DND-41 (cell line): ENCODE data around the gene PRSS38.

Source experiments
- ATAC-seq: fragments of 200-7000 bp; cut with Tn5 transposase; 3 replicates; pipeline ENCODE4 v1.9.1; 2021; ENCODE audit warnings: low read depth; ENCODE audit not compliant: insufficient read depth
- DNase-seq: peaks from one replicate; pipeline ENCODE4 v3.0.0-alpha.2; 2020
- H2AFZ ChIP-seq: 2 replicates; pipeline ENCODE4 v1.6.0; 2012; ENCODE audit warnings: low read depth, low read length
- H3K27ac ChIP-seq: 2 replicates; pipeline ENCODE4 v1.5.1; 2012; ENCODE audit warnings: low read length, inconsistent platforms
- H3K27me3 ChIP-seq: fragments of 200-600 bp; sonication (generic); 2 replicates; pipeline ENCODE4 v1.6.0; 2012; ENCODE audit warnings: low read length, mild to moderate bottlenecking, inconsistent platforms; ENCODE audit not compliant: insufficient read depth, poor library complexity
- H3K36me3 ChIP-seq: 2 replicates; pipeline ENCODE4 v1.5.1; 2012; ENCODE audit warnings: low read length, inconsistent platforms; ENCODE audit not compliant: insufficient read depth
- H3K4me1 ChIP-seq: 2 replicates; pipeline ENCODE4 v1.5.1; 2012; ENCODE audit warnings: mild to moderate bottlenecking, low read length; ENCODE audit not compliant: insufficient read depth
- H3K4me2 ChIP-seq: 2 replicates; pipeline ENCODE4 v1.6.0; 2012; ENCODE audit warnings: mild to moderate bottlenecking, moderate library complexity, low read length, inconsistent platforms; ENCODE audit not compliant: insufficient read depth
- H3K4me3 ChIP-seq, 2 experiments: fragments of 200-600 bp in 1 of 2; shearing (Covaris generic) in 1 of 2; 2 replicates each; pipeline ENCODE4 v1.5.1; 2012 to 2016; ENCODE audit warnings: inconsistent platforms in 2 of 2, low read length in 2 of 2, mild to moderate bottlenecking in 2 of 2, low read depth in 1 of 2, moderate library complexity in 1 of 2
- H3K79me2 ChIP-seq: 2 replicates; pipeline ENCODE4 v1.6.0; 2012; ENCODE audit warnings: low read length, inconsistent platforms; ENCODE audit not compliant: insufficient read depth
- H3K9ac ChIP-seq: 2 replicates; pipeline ENCODE4 v1.6.0; 2012; ENCODE audit warnings: low read depth, mild to moderate bottlenecking, inconsistent platforms, low read length, moderate library complexity
- H3K9me3 ChIP-seq: 2 replicates; pipeline ENCODE4 v1.5.1; 2012; ENCODE audit warnings: low read length, moderate library complexity, mild to moderate bottlenecking, inconsistent platforms; ENCODE audit not compliant: insufficient read depth, severe bottlenecking
- H4K20me1 ChIP-seq: 2 replicates; pipeline ENCODE4 v1.6.0; 2012; ENCODE audit warnings: low read length; ENCODE audit not compliant: insufficient read depth
- EZH2 ChIP-seq: IDR thresholded peaks from 3 replicates; pipeline ENCODE4 v1.6.1; 2012; ENCODE audit warnings: borderline replicate concordance, low read depth, mild to moderate bottlenecking, moderate library complexity, low read length, inconsistent platforms; ENCODE audit not compliant: severe bottlenecking
- TF ChIP-seq, protein P1 (sequence below): IDR thresholded peaks from 2 replicates; pipeline ENCODE4 v1.5.1; 2012; ENCODE audit warnings: borderline replicate concordance, low read length, moderate library complexity, mild to moderate bottlenecking; ENCODE audit not compliant: poor library complexity, severe bottlenecking; ENCODE audit errors: extremely low read depth

The PRSS38 gene

DNA sequence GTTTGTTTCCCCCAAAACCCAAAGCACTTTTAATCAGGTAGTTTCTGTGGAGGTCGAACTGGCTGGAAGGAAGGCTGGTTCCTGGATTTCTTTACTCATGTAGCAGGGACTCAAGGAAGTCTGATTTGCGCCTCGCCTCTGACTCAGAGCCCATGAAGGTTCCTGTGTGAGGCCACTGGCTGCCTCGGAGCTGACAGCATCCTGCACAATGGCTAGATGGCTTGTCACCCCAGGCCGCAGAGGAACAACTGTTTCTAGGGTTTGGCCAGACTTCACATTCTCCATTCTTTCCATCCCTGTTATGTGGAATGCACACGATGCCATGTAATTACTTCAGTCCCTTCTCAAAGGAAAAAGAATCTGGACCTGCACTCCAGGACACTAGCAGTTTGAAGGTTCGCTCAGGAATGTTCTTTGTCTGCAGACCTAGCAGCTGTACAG, 39.1 kb upstream of the PRSS38 start:
- DNase-seq = no peak
- no peak overlapping the region for H3K4me3 ChIP-seq
- no peak overlapping the region for H3K27ac ChIP-seq
- H3K36me3 ChIP-seq = peaks cover 58% of the 10 kb centered on the region
- H3K9me3 ChIP-seq = no peaks in the 10 kb centered on the region
- no peak overlapping the region for H3K4me2 ChIP-seq
- H3K79me2 ChIP-seq = no peaks in the 10 kb centered on the region
- no peak for ATAC-seq
- H2AFZ ChIP-seq = no peak overlapping the region
- no peaks in the 10 kb centered on the region for H3K27me3 ChIP-seq
- H4K20me1 ChIP-seq = peaks cover 13% of the 10 kb centered on the region; the same call in 1 of the 2 replicates
- no peak overlapping the region for H3K9ac ChIP-seq
- no peaks in the 10 kb centered on the region for H3K4me1 ChIP-seq
- TF ChIP-seq, protein P1, sequence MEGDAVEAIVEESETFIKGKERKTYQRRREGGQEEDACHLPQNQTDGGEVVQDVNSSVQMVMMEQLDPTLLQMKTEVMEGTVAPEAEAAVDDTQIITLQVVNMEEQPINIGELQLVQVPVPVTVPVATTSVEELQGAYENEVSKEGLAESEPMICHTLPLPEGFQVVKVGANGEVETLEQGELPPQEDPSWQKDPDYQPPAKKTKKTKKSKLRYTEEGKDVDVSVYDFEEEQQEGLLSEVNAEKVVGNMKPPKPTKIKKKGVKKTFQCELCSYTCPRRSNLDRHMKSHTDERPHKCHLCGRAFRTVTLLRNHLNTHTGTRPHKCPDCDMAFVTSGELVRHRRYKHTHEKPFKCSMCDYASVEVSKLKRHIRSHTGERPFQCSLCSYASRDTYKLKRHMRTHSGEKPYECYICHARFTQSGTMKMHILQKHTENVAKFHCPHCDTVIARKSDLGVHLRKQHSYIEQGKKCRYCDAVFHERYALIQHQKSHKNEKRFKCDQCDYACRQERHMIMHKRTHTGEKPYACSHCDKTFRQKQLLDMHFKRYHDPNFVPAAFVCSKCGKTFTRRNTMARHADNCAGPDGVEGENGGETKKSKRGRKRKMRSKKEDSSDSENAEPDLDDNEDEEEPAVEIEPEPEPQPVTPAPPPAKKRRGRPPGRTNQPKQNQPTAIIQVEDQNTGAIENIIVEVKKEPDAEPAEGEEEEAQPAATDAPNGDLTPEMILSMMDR = no peak
- no peak for TF ChIP-seq EZH2

DNA sequence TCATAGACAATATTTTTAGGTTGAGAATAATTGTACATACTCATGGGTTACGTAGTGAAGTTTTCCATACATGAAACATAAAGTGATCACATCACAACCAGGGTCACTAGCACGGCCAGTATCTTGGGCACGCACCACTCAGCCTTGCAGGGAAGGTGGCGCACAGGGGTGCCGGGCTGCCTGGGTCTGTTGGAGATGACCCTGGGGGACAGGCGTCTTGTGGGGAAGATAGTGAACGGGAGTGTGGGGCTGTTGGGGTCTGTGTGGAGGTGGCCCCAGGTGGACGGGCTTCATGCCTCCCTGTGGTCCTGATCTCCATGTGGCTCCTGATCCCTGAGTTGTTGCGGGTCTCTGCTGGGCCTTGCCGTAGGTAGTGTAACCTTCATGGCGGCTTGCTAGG, 38.3 kb upstream of the PRSS38 start:
- no peak for ATAC-seq
- Histone ChIP-seq H3K27ac (no peak overlapping the region), H3K4me3 (no peak overlapping the region), H3K4me2 (no peak overlapping the region), H3K9me3 (no peaks in the 10 kb centered on the region), H3K9ac (no peak overlapping the region), H2AFZ (no peak overlapping the region), H4K20me1 (peaks cover 16% of the 10 kb centered on the region; the same call in 1 of the 2 replicates), H3K36me3 (peaks cover 64% of the 10 kb centered on the region), H3K79me2 (no peaks in the 10 kb centered on the region), H3K27me3 (no peaks in the 10 kb centered on the region), H3K4me1 (no peaks in the 10 kb centered on the region)
- TF ChIP-seq EZH2 = no peak
- TF ChIP-seq, protein P1 = no peak
- DNase-seq = no peak

DNA sequence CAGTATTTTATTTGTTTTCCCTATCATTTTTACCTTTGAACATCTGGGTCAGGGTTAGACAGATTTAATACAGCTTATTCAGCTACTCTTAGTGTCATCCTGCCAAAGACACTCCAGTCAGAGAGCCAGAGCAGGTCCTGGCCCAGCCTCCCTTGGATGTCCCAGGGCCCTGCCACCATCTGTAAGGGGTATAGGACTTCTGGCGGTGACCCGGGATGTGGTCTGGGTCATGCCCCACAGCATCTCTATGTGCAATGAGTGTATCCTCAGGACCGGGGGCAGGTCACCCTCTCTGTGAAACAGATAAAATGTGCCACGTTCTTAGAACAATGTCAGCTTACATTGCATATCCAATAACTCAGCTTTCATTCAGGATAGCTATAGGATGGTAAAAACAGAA, 37.8 kb upstream of the PRSS38 start:
- Histone ChIP-seq H3K27ac (no peak overlapping the region), H3K4me1 (no peaks in the 10 kb centered on the region), H3K9me3 (no peaks in the 10 kb centered on the region), H3K4me2 (no peak overlapping the region), H2AFZ (no peak overlapping the region), H3K79me2 (no peaks in the 10 kb centered on the region), H3K36me3 (peaks cover 69% of the 10 kb centered on the region), H3K27me3 (no peaks in the 10 kb centered on the region), H3K9ac (no peak overlapping the region), H4K20me1 (peaks cover 16% of the 10 kb centered on the region; the same call in 1 of the 2 replicates), H3K4me3 (no peak overlapping the region)
- ATAC-seq (no peak), DNase-seq (no peak)
- no peak for TF ChIP-seq EZH2
- TF ChIP-seq, protein P1 = no peak
